SU-DHL-6 (cell line): ENCODE data around the gene TARBP2.

Source experiments
- H2AFZ ChIP-seq: fragments of 200-600 bp; sonication (generic); 2 replicates; pipeline ENCODE4 v1.6.1; 2014; ENCODE audit warnings: low read depth, mild to moderate bottlenecking, moderate library complexity, mixed read lengths, antibody characterized with exemption, low read length; ENCODE audit not compliant: severe bottlenecking
- H3F3A ChIP-seq: fragments of 200-600 bp; shearing (Covaris generic); 2 replicates; pipeline ENCODE4 v1.6.0; 2016; ENCODE audit warnings: antibody characterized with exemption, mild to moderate bottlenecking; ENCODE audit not compliant: insufficient read depth
- H3K27ac ChIP-seq: fragments of 200-600 bp; sonication (generic); 2 replicates; pipeline ENCODE4 v1.5.1; 2016; ENCODE audit warnings: low read depth, mild to moderate bottlenecking, low read length, moderate library complexity, mixed read lengths
- H3K27me3 ChIP-seq: fragments of 200-600 bp; sonication (generic), shearing (Covaris generic); 2 replicates; pipeline ENCODE4 v1.6.0; 2014; ENCODE audit warnings: mild to moderate bottlenecking, low read length
- H3K36me3 ChIP-seq: fragments of 200-600 bp; sonication (generic); 2 replicates; pipeline ENCODE4 v1.6.1; 2014; ENCODE audit warnings: mild to moderate bottlenecking, low read length, mixed read lengths
- H3K4me2 ChIP-seq: fragments of 300-600, 200-600 bp; shearing (Covaris generic), sonication (generic); 2 replicates; pipeline ENCODE4 v1.6.0; 2014; ENCODE audit warnings: low read length, low read depth, mild to moderate bottlenecking; ENCODE audit not compliant: poor library complexity, severe bottlenecking
- H3K4me3 ChIP-seq: fragments of 200-600 bp; sonication (generic); 2 replicates; pipeline ENCODE4 v1.5.1; 2014; ENCODE audit warnings: antibody characterized with exemption, low read length, mild to moderate bottlenecking, mixed read lengths; ENCODE audit not compliant: insufficient read depth, poor library complexity, severe bottlenecking
- H3K79me2 ChIP-seq: fragments of 200-600 bp; sonication (generic); 2 replicates; pipeline ENCODE4 v1.6.1; 2014; ENCODE audit warnings: mild to moderate bottlenecking, low read length, moderate library complexity; ENCODE audit not compliant: insufficient read depth
- H3K9ac ChIP-seq: fragments of 200-600 bp; sonication (generic); 2 replicates; pipeline ENCODE4 v1.7.0; 2014; ENCODE audit warnings: mild to moderate bottlenecking, low read length
- H3K9me2 ChIP-seq: fragments of 200-600 bp; sonication (generic); replicated peaks from 2 replicates; pipeline ENCODE4 v1.6.1; 2014; ENCODE audit warnings: low read length; ENCODE audit not compliant: insufficient read depth
- H3K9me3 ChIP-seq: fragments of 200-600 bp; sonication (generic); 2 replicates; pipeline ENCODE4 v1.6.1; 2014; ENCODE audit warnings: low read length, mixed read lengths; ENCODE audit not compliant: insufficient read depth
- H4K20me1 ChIP-seq: fragments of 200-600 bp; sonication (generic); 2 replicates; pipeline ENCODE4 v1.6.1; 2014; ENCODE audit warnings: low read depth, mild to moderate bottlenecking, antibody characterized with exemption, low read length, moderate library complexity, mixed read lengths
- EZH2phosphoT487 ChIP-seq: fragments of 200-600 bp; sonication (generic), shearing (Covaris generic); conservative IDR thresholded peaks from 2 replicates; pipeline ENCODE4 v1.6.1; 2018; ENCODE audit warnings: mild to moderate bottlenecking, antibody characterized with exemption, low read length, moderate library complexity, mixed read lengths
- TF ChIP-seq, protein P1 (sequence below): fragments of 200-600 bp; sonication (generic); IDR thresholded peaks from one replicate; pipeline ENCODE4 v1.5.1; 2017; ENCODE audit warnings: antibody characterized with exemption, mild to moderate bottlenecking, low read length, moderate library complexity; ENCODE audit not compliant: insufficient read depth, poor library complexity, severe bottlenecking

The TARBP2 gene

DNA sequence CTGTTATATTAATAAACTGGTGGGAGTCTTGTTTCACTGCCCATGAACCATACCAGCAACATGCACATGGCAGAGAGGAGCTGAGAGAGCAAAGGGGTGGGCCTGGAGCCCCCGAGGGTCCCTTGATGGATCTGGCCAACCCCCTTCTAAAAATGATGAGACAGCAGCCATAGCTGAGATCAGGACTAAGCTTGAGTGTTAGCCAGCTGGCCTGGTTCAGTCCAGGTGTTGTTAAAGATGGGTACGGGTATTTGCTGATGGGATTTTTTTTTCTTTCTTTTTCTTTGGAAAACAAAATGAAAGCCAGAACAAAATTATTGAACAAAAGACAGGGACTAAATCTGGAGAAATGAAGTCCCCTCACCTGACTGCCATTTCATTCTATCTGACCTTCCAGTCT, 33.2 kb upstream of the TARBP2 start:
- H3K4me2 ChIP-seq: no peak overlapping the region
- peaks cover 75% of the 10 kb centered on the region for H3K36me3 ChIP-seq
- H4K20me1 ChIP-seq: peaks cover 21% of the 10 kb centered on the region; the same call in 1 of the 2 replicates
- H3K4me3 ChIP-seq: no peak overlapping the region
- H3K27ac ChIP-seq: no peak overlapping the region
- peaks cover 26% of the 10 kb centered on the region for H3F3A ChIP-seq
- H3K9me3 ChIP-seq: no peaks in the 10 kb centered on the region
- no peaks in the 10 kb centered on the region for H3K9me2 ChIP-seq
- peaks cover 29% of the 10 kb centered on the region for H3K79me2 ChIP-seq
- H3K9ac ChIP-seq: no peak overlapping the region
- TF ChIP-seq, protein P1, sequence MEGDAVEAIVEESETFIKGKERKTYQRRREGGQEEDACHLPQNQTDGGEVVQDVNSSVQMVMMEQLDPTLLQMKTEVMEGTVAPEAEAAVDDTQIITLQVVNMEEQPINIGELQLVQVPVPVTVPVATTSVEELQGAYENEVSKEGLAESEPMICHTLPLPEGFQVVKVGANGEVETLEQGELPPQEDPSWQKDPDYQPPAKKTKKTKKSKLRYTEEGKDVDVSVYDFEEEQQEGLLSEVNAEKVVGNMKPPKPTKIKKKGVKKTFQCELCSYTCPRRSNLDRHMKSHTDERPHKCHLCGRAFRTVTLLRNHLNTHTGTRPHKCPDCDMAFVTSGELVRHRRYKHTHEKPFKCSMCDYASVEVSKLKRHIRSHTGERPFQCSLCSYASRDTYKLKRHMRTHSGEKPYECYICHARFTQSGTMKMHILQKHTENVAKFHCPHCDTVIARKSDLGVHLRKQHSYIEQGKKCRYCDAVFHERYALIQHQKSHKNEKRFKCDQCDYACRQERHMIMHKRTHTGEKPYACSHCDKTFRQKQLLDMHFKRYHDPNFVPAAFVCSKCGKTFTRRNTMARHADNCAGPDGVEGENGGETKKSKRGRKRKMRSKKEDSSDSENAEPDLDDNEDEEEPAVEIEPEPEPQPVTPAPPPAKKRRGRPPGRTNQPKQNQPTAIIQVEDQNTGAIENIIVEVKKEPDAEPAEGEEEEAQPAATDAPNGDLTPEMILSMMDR: no peak
- no peak for TF ChIP-seq EZH2phosphoT487
- H2AFZ ChIP-seq: no peak overlapping the region
- H3K27me3 ChIP-seq: no peaks in the 10 kb centered on the region

DNA sequence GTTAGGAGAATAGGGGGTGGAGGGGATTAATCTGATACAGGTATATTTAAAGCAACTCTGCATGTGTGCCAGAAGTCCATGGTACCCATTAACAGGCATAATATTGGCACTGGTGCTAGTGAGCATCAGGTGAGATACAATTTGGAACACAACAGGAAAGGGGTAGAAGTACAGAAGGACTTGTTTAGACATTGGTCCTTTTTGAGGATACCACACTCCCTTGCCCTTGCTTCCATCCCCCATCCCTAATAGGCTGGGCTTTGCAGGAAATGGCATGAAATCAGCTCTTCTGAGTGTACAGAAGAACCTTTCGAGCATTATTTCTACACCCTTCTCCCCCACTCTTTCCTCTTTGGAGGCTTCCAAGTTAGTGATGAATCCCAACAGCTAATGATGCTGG, 32.8 kb upstream of the TARBP2 start:
- TF ChIP-seq, protein P1: no peak
- TF ChIP-seq EZH2phosphoT487: no peak
- H3K79me2 ChIP-seq: peaks cover 27% of the 10 kb centered on the region
- no peak overlapping the region for H3K4me3 ChIP-seq
- no peak overlapping the region for H2AFZ ChIP-seq
- H3K27ac ChIP-seq: no peak overlapping the region
- no peaks in the 10 kb centered on the region for H3K27me3 ChIP-seq
- no peak overlapping the region for H3K9ac ChIP-seq
- H3K9me3 ChIP-seq: no peaks in the 10 kb centered on the region
- no peak overlapping the region for H3K4me2 ChIP-seq
- peaks cover 26% of the 10 kb centered on the region for H3F3A ChIP-seq
- H4K20me1 ChIP-seq: peaks cover 21% of the 10 kb centered on the region; the same call in 1 of the 2 replicates
- no peaks in the 10 kb centered on the region for H3K9me2 ChIP-seq
- peaks cover 72% of the 10 kb centered on the region for H3K36me3 ChIP-seq

DNA sequence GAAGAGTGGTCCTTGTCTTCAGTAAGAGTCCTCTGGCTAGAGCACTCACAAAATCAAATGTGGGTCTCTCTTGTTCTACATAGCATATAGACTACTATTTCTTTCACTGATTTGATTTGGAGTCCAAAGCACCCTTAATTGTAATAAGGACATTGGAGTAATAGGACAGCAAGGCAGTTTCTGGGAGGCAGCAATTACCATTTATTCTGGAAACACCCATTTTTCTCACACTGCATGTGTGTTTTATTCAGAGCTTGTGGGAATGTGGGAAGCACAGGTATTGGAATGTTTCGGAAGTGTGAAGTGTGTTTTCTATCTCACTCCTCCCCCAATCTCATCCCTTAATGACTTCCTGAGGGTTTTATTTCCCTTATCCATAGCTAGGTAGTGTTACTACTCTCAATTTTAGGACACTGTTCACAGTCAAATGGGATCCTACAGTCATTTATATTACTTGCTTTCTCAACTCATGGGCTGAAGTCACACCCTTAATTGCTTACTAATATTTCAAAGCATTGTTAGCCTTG, 29.0 kb upstream of the TARBP2 start:
- Histone ChIP-seq H3K27ac (no peak overlapping the region), H3K36me3 (peaks cover 70% of the 10 kb centered on the region), H4K20me1 (peaks cover 12% of the 10 kb centered on the region; the same call in 1 of the 2 replicates), H3K4me2 (no peak overlapping the region), H3F3A (peaks cover 50% of the 10 kb centered on the region), H3K79me2 (peaks cover 29% of the 10 kb centered on the region), H3K9me2 (no peaks in the 10 kb centered on the region), H3K27me3 (no peaks in the 10 kb centered on the region), H3K9me3 (no peaks in the 10 kb centered on the region), H3K4me3 (no peak overlapping the region), H3K9ac (no peak overlapping the region), H2AFZ (no peak overlapping the region)
- TF ChIP-seq, protein P1: no peak
- no peak for TF ChIP-seq EZH2phosphoT487
